ENCODE results near the gene PLEKHG1.

The PLEKHG1 gene

DNA sequence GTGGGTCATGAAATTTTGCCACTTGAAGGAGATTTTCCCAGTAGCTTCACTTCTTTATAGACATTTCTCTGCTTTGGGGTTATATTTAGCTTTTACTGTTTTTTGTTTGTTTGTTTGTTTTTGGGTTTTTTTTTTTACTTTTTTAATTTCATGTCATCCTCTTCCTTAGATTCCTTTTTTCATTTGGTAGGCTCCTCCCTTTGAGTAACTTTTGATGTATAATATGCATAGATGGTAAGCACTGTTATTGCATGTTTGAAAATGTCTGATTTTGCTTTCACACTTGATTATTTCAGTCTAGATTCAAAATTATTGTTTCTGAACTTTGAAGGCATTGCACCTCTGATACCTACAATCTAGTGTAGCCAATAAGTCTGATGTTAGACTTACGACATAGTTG lies 37.6 kb downstream of the PLEKHG1 start:
- ATAC-seq: no peak
- TF ChIP-seq, protein P1, sequence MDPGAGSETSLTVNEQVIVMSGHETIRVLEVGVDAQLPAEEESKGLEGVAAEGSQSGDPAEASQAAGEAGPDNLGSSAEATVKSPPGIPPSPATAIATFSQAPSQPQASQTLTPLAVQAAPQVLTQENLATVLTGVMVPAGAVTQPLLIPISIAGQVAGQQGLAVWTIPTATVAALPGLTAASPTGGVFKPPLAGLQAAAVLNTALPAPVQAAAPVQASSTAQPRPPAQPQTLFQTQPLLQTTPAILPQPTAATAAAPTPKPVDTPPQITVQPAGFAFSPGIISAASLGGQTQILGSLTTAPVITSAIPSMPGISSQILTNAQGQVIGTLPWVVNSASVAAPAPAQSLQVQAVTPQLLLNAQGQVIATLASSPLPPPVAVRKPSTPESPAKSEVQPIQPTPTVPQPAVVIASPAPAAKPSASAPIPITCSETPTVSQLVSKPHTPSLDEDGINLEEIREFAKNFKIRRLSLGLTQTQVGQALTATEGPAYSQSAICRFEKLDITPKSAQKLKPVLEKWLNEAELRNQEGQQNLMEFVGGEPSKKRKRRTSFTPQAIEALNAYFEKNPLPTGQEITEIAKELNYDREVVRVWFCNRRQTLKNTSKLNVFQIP (CRISPR knock-in tag; IDR thresholded peaks at IDR 0.05; ENCODE audit: borderline replicate concordance, low read depth): no peak
- no peak for TF ChIP-seq ZNF8 (CRISPR knock-in tag; IDR thresholded peaks at IDR 0.05)
- TF ChIP-seq ESRRG (CRISPR knock-in tag; IDR thresholded peaks at IDR 0.05): no peak
- TF ChIP-seq ZFP3 (CRISPR knock-in tag; IDR thresholded peaks at IDR 0.05): no peak
- TF ChIP-seq TCF4 (CRISPR knock-in tag; IDR thresholded peaks at IDR 0.05; ENCODE audit: borderline replicate concordance): no peak
- TF ChIP-seq ZC3H10 (CRISPR knock-in tag; IDR thresholded peaks at IDR 0.05): no peak
- no peak for TF ChIP-seq OSR1 (CRISPR knock-in tag; IDR thresholded peaks at IDR 0.05)
- TF ChIP-seq, protein P2, sequence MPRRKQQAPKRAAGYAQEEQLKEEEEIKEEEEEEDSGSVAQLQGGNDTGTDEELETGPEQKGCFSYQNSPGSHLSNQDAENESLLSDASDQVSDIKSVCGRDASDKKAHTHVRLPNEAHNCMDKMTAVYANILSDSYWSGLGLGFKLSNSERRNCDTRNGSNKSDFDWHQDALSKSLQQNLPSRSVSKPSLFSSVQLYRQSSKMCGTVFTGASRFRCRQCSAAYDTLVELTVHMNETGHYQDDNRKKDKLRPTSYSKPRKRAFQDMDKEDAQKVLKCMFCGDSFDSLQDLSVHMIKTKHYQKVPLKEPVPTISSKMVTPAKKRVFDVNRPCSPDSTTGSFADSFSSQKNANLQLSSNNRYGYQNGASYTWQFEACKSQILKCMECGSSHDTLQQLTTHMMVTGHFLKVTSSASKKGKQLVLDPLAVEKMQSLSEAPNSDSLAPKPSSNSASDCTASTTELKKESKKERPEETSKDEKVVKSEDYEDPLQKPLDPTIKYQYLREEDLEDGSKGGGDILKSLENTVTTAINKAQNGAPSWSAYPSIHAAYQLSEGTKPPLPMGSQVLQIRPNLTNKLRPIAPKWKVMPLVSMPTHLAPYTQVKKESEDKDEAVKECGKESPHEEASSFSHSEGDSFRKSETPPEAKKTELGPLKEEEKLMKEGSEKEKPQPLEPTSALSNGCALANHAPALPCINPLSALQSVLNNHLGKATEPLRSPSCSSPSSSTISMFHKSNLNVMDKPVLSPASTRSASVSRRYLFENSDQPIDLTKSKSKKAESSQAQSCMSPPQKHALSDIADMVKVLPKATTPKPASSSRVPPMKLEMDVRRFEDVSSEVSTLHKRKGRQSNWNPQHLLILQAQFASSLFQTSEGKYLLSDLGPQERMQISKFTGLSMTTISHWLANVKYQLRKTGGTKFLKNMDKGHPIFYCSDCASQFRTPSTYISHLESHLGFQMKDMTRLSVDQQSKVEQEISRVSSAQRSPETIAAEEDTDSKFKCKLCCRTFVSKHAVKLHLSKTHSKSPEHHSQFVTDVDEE (CRISPR knock-in tag; IDR thresholded peaks at IDR 0.05): no peak
- no peak for TF ChIP-seq SNAI2 (CRISPR knock-in tag; IDR thresholded peaks at IDR 0.05)
- no peak for TF ChIP-seq ZNF565 (CRISPR knock-in tag; conservative IDR thresholded peaks at IDR 0.05; ENCODE audit: low read depth)
- TF ChIP-seq PPARA (CRISPR knock-in tag; IDR thresholded peaks at IDR 0.05; ENCODE audit: borderline replicate concordance): no peak
- no peak for TF ChIP-seq ARNTL (CRISPR knock-in tag; IDR thresholded peaks at IDR 0.05; ENCODE audit: borderline replicate concordance, low read depth)
- TF ChIP-seq CSDC2 (CRISPR knock-in tag; IDR thresholded peaks at IDR 0.05): no peak
- TF ChIP-seq, protein P3, sequence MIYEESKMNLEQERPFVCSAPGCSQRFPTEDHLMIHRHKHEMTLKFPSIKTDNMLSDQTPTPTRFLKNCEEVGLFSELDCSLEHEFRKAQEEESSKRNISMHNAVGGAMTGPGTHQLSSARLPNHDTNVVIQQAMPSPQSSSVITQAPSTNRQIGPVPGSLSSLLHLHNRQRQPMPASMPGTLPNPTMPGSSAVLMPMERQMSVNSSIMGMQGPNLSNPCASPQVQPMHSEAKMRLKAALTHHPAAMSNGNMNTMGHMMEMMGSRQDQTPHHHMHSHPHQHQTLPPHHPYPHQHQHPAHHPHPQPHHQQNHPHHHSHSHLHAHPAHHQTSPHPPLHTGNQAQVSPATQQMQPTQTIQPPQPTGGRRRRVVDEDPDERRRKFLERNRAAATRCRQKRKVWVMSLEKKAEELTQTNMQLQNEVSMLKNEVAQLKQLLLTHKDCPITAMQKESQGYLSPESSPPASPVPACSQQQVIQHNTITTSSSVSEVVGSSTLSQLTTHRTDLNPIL (CRISPR knock-in tag; IDR thresholded peaks at IDR 0.05; ENCODE audit: low read depth): no peak

DNA sequence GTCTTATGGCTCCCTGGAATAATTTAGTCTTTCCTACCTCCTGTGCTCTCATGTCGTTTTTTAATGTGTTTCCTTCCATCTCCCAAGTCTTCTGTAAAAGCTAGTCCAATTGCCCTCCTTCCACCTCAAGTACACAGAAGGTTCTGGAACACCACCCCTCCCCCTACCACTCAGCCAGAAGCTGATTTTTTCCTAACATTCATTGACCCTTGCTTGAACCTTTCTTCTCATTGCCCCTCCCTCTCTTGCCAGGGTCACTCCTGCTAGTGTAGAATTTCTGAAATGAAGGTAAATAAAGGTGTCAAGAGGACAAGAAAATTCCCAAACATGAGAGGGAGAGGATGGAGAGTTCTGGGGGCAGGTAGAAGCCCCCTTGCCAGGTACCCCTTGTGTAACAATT lies 38.6 kb downstream of the PLEKHG1 start:
- TF ChIP-seq, protein P2 (CRISPR knock-in tag; IDR thresholded peaks at IDR 0.05): no peak
- TF ChIP-seq TCF4 (CRISPR knock-in tag; IDR thresholded peaks at IDR 0.05; ENCODE audit: borderline replicate concordance) (no peak), ZNF8 (CRISPR knock-in tag; IDR thresholded peaks at IDR 0.05) (no peak), RARB (CRISPR knock-in tag; IDR thresholded peaks at IDR 0.05) (no peak), ZNF70 (CRISPR knock-in tag; IDR thresholded peaks at IDR 0.05) (no peak), SNAI2 (CRISPR knock-in tag; IDR thresholded peaks at IDR 0.05) (no peak), GLIS3 (CRISPR knock-in tag; IDR thresholded peaks at IDR 0.05) (no peak), ESRRG (CRISPR knock-in tag; IDR thresholded peaks at IDR 0.05) (no peak), CSDC2 (CRISPR knock-in tag; IDR thresholded peaks at IDR 0.05) (no peak), ARNTL (CRISPR knock-in tag; IDR thresholded peaks at IDR 0.05; ENCODE audit: borderline replicate concordance, low read depth) (no peak)
- TF ChIP-seq, protein P4, sequence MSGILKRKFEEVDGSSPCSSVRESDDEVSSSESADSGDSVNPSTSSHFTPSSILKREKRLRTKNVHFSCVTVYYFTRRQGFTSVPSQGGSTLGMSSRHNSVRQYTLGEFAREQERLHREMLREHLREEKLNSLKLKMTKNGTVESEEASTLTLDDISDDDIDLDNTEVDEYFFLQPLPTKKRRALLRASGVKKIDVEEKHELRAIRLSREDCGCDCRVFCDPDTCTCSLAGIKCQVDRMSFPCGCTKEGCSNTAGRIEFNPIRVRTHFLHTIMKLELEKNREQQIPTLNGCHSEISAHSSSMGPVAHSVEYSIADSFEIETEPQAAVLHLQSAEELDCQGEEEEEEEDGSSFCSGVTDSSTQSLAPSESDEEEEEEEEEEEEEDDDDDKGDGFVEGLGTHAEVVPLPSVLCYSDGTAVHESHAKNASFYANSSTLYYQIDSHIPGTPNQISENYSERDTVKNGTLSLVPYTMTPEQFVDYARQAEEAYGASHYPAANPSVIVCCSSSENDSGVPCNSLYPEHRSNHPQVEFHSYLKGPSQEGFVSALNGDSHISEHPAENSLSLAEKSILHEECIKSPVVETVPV (CRISPR knock-in tag; IDR thresholded peaks at IDR 0.05): no peak
- TF ChIP-seq, protein P1 (CRISPR knock-in tag; IDR thresholded peaks at IDR 0.05; ENCODE audit: borderline replicate concordance, low read depth): no peak
- ATAC-seq: no peak
